K562 (cell line): ENCODE data around the gene DNAH17.

Source experiments
- CTCF ChIP-seq, 3 experiments: IDR thresholded peaks in 2 of 3; conservative IDR thresholded peaks in 1 of 3; 2 replicates each; pipeline ENCODE4 v1.5.1; 2011 to 2012; ENCODE audit warnings: low read length in 3 of 3, mild to moderate bottlenecking in 3 of 3, control low read depth in 2 of 3, improper control_type of control experiment in 1 of 3, inconsistent platforms in 1 of 3, low read depth in 1 of 3, mixed read lengths in 1 of 3, moderate library complexity in 1 of 3; ENCODE audit not compliant: insufficient read depth in 2 of 3
- E2F5 ChIP-seq: sonication (generic); formaldehyde crosslinking; IDR thresholded peaks from 2 replicates; pipeline ENCODE4 v1.8.0; 2022; ENCODE audit warnings: mild to moderate bottlenecking, missing genetic modification reagents
- IRF2 ChIP-seq: sonication (generic); formaldehyde crosslinking; IDR thresholded peaks from 2 replicates; pipeline ENCODE4 v1.8.1; 2022; ENCODE audit warnings: mild to moderate bottlenecking, missing genetic modification reagents
- MAX ChIP-seq: sonication (generic); formaldehyde crosslinking; IDR thresholded peaks from 2 replicates; pipeline ENCODE4 v1.9.0; 2022; ENCODE audit warnings: mild to moderate bottlenecking, missing genetic modification reagents
- MED1 ChIP-seq: sonication (generic); formaldehyde crosslinking; IDR thresholded peaks from 2 replicates; pipeline ENCODE4 v1.8.1; 2023; ENCODE audit warnings: missing genetic modification reagents, borderline replicate concordance
- MEIS2 ChIP-seq: fragments of 450-650 bp; IDR thresholded peaks from 2 replicates; pipeline ENCODE4 v1.6.1; 2014; ENCODE audit warnings: mild to moderate bottlenecking; ENCODE audit not compliant: partially characterized antibody
- RBBP5 ChIP-seq: fragments of 200-600 bp; sonication (generic); IDR thresholded peaks from 2 replicates; pipeline ENCODE4 v1.6.1; 2012; ENCODE audit warnings: borderline replicate concordance, mild to moderate bottlenecking, low read length, control low read depth, inconsistent platforms; ENCODE audit not compliant: insufficient read depth, poor library complexity, severe bottlenecking
- RFX7 ChIP-seq: fragments of 250-450 bp; sonication (Bioruptor Pico); IDR thresholded peaks from 2 replicates; pipeline ENCODE4 v1.5.1; 2021; ENCODE audit warnings: mild to moderate bottlenecking
- SP2 ChIP-seq: IDR thresholded peaks from 2 replicates; pipeline ENCODE4 v1.6.1; 2011; ENCODE audit warnings: mild to moderate bottlenecking, low read depth, low read length, moderate library complexity; ENCODE audit not compliant: poor library complexity, severe bottlenecking; ENCODE audit errors: extremely low read depth
- ZFPM2 ChIP-seq: fragments of 250-450 bp; sonication (Bioruptor Pico); IDR thresholded peaks from 2 replicates; pipeline ENCODE4 v1.5.1; 2022; ENCODE audit warnings: mild to moderate bottlenecking
- ZNF707 ChIP-seq: fragments of 250-450 bp; sonication (Bioruptor Pico); conservative IDR thresholded peaks from 2 replicates; pipeline ENCODE4 v1.8.0; 2022; ENCODE audit warnings: inconsistent platforms, mild to moderate bottlenecking, moderate library complexity
- TF ChIP-seq, protein P1 (sequence below): sonication (generic); formaldehyde crosslinking; IDR thresholded peaks from 2 replicates; pipeline ENCODE4 v1.8.1; 2022; ENCODE audit warnings: missing genetic modification reagents

- TF ChIP-seq, protein P1, sequence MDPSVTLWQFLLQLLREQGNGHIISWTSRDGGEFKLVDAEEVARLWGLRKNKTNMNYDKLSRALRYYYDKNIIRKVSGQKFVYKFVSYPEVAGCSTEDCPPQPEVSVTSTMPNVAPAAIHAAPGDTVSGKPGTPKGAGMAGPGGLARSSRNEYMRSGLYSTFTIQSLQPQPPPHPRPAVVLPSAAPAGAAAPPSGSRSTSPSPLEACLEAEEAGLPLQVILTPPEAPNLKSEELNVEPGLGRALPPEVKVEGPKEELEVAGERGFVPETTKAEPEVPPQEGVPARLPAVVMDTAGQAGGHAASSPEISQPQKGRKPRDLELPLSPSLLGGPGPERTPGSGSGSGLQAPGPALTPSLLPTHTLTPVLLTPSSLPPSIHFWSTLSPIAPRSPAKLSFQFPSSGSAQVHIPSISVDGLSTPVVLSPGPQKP = no peak
- TF ChIP-seq ZNF707 (CRISPR knock-in tag) = no peak
- TF ChIP-seq RBBP5 = no peak
- TF ChIP-seq RFX7 (CRISPR knock-in tag) = no peak
- TF ChIP-seq SP2 = no peak
- TF ChIP-seq E2F5 (CRISPR knock-in tag) = no peak
- TF ChIP-seq ZFPM2 (CRISPR knock-in tag) = no peak
- TF ChIP-seq MEIS2 = no peak
- no peak for TF ChIP-seq IRF2
- TF ChIP-seq MAX = no peak
- TF ChIP-seq CTCF (IDR thresholded peaks at IDR 0.05 in 2 of 3, conservative IDR thresholded peaks at IDR 0.05 in 1 of 3; ENCODE audit: insufficient read depth in 2 of 3, low read depth in 1 of 3, low read length in 3 of 3) = no peak
- TF ChIP-seq MED1 (CRISPR knock-in tag) = no peak
Measured at GRCh38 chr17:78532922-78533640, 44.1 kb downstream of the DNAH17 start.
